Measurements from ENCODE around the gene EEIG1.

- TF ChIP-seq BHLHE40 (IDR thresholded peaks at IDR 0.05; ENCODE audit: borderline replicate concordance) (no peak), FOXA1 (IDR thresholded peaks at IDR 0.05) (no peak), NFRKB (IDR thresholded peaks at IDR 0.05) (no peak), SP1 (IDR thresholded peaks at IDR 0.05) (no peak)
Observed at GRCh38 chr9:127976498-127976897, 4.3 kb downstream of the EEIG1 start.
